Fibroblast of gingiva (primary cell): Measurements from ENCODE around the gene THEM5.

ENCODE experiments used
- DNase-seq: peaks from one replicate; pipeline ENCODE4 v3.0.0-alpha.2; 2011; ENCODE audit warnings: low read depth

The THEM5 gene

GRCh38 chr1:151800830-151801229, 52.7 kb downstream of the THEM5 start:
- DNase-seq = no peak

- DNase-seq = no peak
Observed at GRCh38 chr1:151799179-151800022, 54.1 kb downstream of the THEM5 start.

- no peak for DNase-seq
Observed at GRCh38 chr1:151798571-151798970, 54.9 kb downstream of the THEM5 start.
